H1 (cell line): Measurements from ENCODE around the gene IL6R. TPM values are rescaled to one million over a fixed set of nuclear protein-coding genes. Genes with fewer than 3 reads are reported as not detected.
A peak's percentile ranks its signal among the peaks of the same experiment; 100 is the strongest.

Experiments
- CTCF ChIA-PET: fragments of 300-600 bp; sonication (Branson Sonifier 250); formaldehyde crosslinking; loops from one replicate; lab custom pipeline; 2021; ENCODE audit not compliant: partially characterized antibody; lab: Charles Lee
- POLR2A ChIA-PET: fragments of 300-600 bp; sonication (Branson Sonifier 250); formaldehyde crosslinking; loops from one replicate; lab custom pipeline; 2021; ENCODE audit warnings: inconsistent platforms; ENCODE audit not compliant: partially characterized antibody; lab: Charles Lee
- DNase-seq, 2 experiments: peaks; one replicate each; pipeline versions ENCODE4 v3.0.0 to v3.0.0-alpha.2; 2010 to 2022; ENCODE audit warnings: low spot score in 2 of 2, low read depth in 1 of 2, mixed read lengths in 1 of 2
- FAIRE-seq: peaks from 2 replicates; lab custom pipeline; 2011; peaks lifted over from hg19 to GRCh38; lab: Jason Lieb, UNC
- H2AFZ ChIP-seq: 2 replicates; pipeline ENCODE4 v1.8.1; 2012; ENCODE audit warnings: low read length, inconsistent platforms
- H2AK5ac ChIP-seq: 2 replicates; pipeline ENCODE4 v1.6.1; 2013; ENCODE audit warnings: low read depth, low read length
- H2BK120ac ChIP-seq: replicated peaks from 2 replicates; pipeline ENCODE3; 2013; ENCODE audit warnings: low read depth, low read length, inconsistent platforms
- H2BK12ac ChIP-seq: 2 replicates; pipeline ENCODE4 v1.6.1; 2013; ENCODE audit warnings: low read depth, low read length
- H2BK15ac ChIP-seq: 2 replicates; pipeline ENCODE4 v1.6.1; 2013; ENCODE audit warnings: low read length
- H2BK20ac ChIP-seq: 2 replicates; pipeline ENCODE4 v1.6.1; 2013; ENCODE audit warnings: low read length
- H2BK5ac ChIP-seq: 2 replicates; pipeline ENCODE4 v1.6.1; 2013; ENCODE audit warnings: low read depth, low read length
- H3K14ac ChIP-seq: 2 replicates; pipeline ENCODE4 v1.6.1; 2013; ENCODE audit warnings: inconsistent platforms; ENCODE audit not compliant: insufficient read length
- H3K18ac ChIP-seq: 2 replicates; pipeline ENCODE4 v1.6.1; 2013; ENCODE audit warnings: low read length; ENCODE audit errors: extremely low read depth
- H3K23ac ChIP-seq: 2 replicates; pipeline ENCODE4 v1.6.1; 2013; ENCODE audit warnings: inconsistent platforms; ENCODE audit not compliant: insufficient read length
- H3K23me2 ChIP-seq: 2 replicates; pipeline ENCODE4 v1.6.1; 2013; ENCODE audit warnings: low read depth, low read length
- H3K27ac ChIP-seq: 2 replicates; pipeline ENCODE4 v1.6.1; 2011; ENCODE audit warnings: low read depth, low read length, inconsistent platforms
- H3K27me3 ChIP-seq, 4 experiments: replicated peaks in 1 of 4; 1 replicate in 1 of 4; 2 replicates in 3 of 4; pipeline versions ENCODE4 v1.6.1 to v1.8.1; 2011 to 2013; ENCODE audit warnings: low read length in 3 of 4, mild to moderate bottlenecking in 3 of 4, inconsistent platforms in 2 of 4, mixed read lengths in 2 of 4, moderate library complexity in 1 of 4; ENCODE audit not compliant: control insufficient read depth in 3 of 4, insufficient read depth in 3 of 4; ENCODE audit errors: extremely low read depth in 1 of 4
- H3K36me3 ChIP-seq, 4 experiments: 2 replicates each; pipeline versions ENCODE4 v1.6.1 to v1.8.1; 2011 to 2013; ENCODE audit warnings: mild to moderate bottlenecking in 4 of 4, low read length in 3 of 4, moderate library complexity in 2 of 4, control low read depth in 1 of 4, inconsistent platforms in 1 of 4; ENCODE audit not compliant: insufficient read depth in 4 of 4, control insufficient read depth in 2 of 4
- H3K4ac ChIP-seq: replicated peaks from 2 replicates; pipeline ENCODE3; 2013; ENCODE audit warnings: low read length, low read depth, mixed read lengths, inconsistent platforms; ENCODE audit not compliant: insufficient read length
- H3K4me1 ChIP-seq, 4 experiments: replicated peaks in 1 of 4; 1 replicate in 1 of 4; 2 replicates in 3 of 4; pipeline versions ENCODE4 v1.6.1 to v1.8.1; 2011 to 2013; ENCODE audit warnings: low read length in 3 of 4, inconsistent platforms in 2 of 4, mixed read lengths in 1 of 4; ENCODE audit not compliant: insufficient read depth in 4 of 4, control insufficient read depth in 3 of 4
- H3K4me2 ChIP-seq, 2 experiments: 2 replicates each; pipeline versions ENCODE4 v1.6.1 to v1.8.1; 2011 to 2013; ENCODE audit warnings: low read depth in 2 of 2, low read length in 2 of 2, control low read depth in 1 of 2, inconsistent platforms in 1 of 2, mild to moderate bottlenecking in 1 of 2; ENCODE audit not compliant: insufficient read depth in 1 of 2
- H3K4me3 ChIP-seq, 4 experiments: fragments of 200-600, 300-600 bp in 1 of 4; sonication (generic), shearing (Covaris generic), sonication (Bioruptor Twin) in 1 of 4; 2 replicates each; pipeline versions ENCODE4 v1.5.1 to v1.8.1; 2011 to 2016; ENCODE audit warnings: low read length in 4 of 4, low read depth in 3 of 4, control low read depth in 2 of 4, inconsistent platforms in 2 of 4, mild to moderate bottlenecking in 2 of 4, mixed read lengths in 1 of 4, moderate library complexity in 1 of 4; ENCODE audit not compliant: insufficient read depth in 2 of 4; ENCODE audit errors: extremely low read depth in 1 of 4
- H3K56ac ChIP-seq: replicated peaks from 2 replicates; pipeline ENCODE3; 2013; ENCODE audit warnings: low read depth, mild to moderate bottlenecking, mixed read lengths, low read length, inconsistent platforms; ENCODE audit not compliant: insufficient read length
- H3K79me1 ChIP-seq: 2 replicates; pipeline ENCODE4 v1.6.1; 2013; ENCODE audit warnings: low read depth, low read length, control low read depth
- H3K79me2 ChIP-seq, 2 experiments: 2 replicates each; pipeline versions ENCODE4 v1.6.1 to v1.8.1; 2012 to 2013; ENCODE audit warnings: low read length in 2 of 2, mild to moderate bottlenecking in 2 of 2, inconsistent platforms in 1 of 2; ENCODE audit not compliant: insufficient read depth in 2 of 2, control insufficient read depth in 1 of 2
- H3K9ac ChIP-seq, 4 experiments: replicated peaks in 1 of 4; 1 replicate in 1 of 4; 2 replicates in 3 of 4; pipeline versions ENCODE4 v1.6.1 to v1.8.1; 2011 to 2013; ENCODE audit warnings: low read depth in 3 of 4, low read length in 3 of 4, control low read depth in 2 of 4, mild to moderate bottlenecking in 2 of 4, moderate library complexity in 2 of 4, inconsistent platforms in 1 of 4; ENCODE audit errors: extremely low read depth in 1 of 4
- H3K9me3 ChIP-seq, 2 experiments: 2 replicates each; pipeline versions ENCODE4 v1.6.1 to v1.8.1; 2012 to 2013; ENCODE audit warnings: mild to moderate bottlenecking in 2 of 2, moderate library complexity in 2 of 2, control low read depth in 1 of 2, inconsistent platforms in 1 of 2, low read depth in 1 of 2, low read length in 1 of 2, mixed read lengths in 1 of 2; ENCODE audit not compliant: insufficient read depth in 2 of 2
- H4K20me1 ChIP-seq, 2 experiments: replicated peaks in 1 of 2; 2 replicates each; pipeline versions ENCODE3 to v1.8.1; 2011 to 2013; ENCODE audit warnings: inconsistent platforms in 2 of 2, low read length in 2 of 2, mild to moderate bottlenecking in 1 of 2; ENCODE audit not compliant: insufficient read depth in 2 of 2, control insufficient read depth in 1 of 2
- H4K5ac ChIP-seq: 2 replicates; pipeline ENCODE4 v1.6.1; 2013; ENCODE audit warnings: low read length, low read depth, mixed read lengths, inconsistent platforms; ENCODE audit not compliant: insufficient read length
- H4K8ac ChIP-seq: 2 replicates; pipeline ENCODE4 v1.8.0; 2013; ENCODE audit warnings: mild to moderate bottlenecking, moderate library complexity, low read length, inconsistent platforms; ENCODE audit not compliant: insufficient read depth; ENCODE audit errors: extremely low read depth
- H4K91ac ChIP-seq: replicated peaks from 2 replicates; pipeline ENCODE3; 2013; ENCODE audit warnings: low read length, mixed read lengths, inconsistent platforms; ENCODE audit not compliant: insufficient read length
- ATF3 ChIP-seq: IDR thresholded peaks from 2 replicates; pipeline ENCODE4 v1.6.1; 2011; ENCODE audit warnings: low read depth, mild to moderate bottlenecking, low read length; ENCODE audit not compliant: insufficient read depth
- CEBPB ChIP-seq: IDR thresholded peaks from 2 replicates; pipeline ENCODE4 v1.6.1; 2012; ENCODE audit warnings: low read depth, low read length
- CTCF ChIP-seq, 3 experiments: IDR thresholded peaks; 1 replicate in 2 of 3; 2 replicates in 1 of 3; pipeline versions ENCODE4 v1.5.1 to v1.6.1; 2011; ENCODE audit warnings: low read length in 3 of 3, mild to moderate bottlenecking in 3 of 3, inconsistent platforms in 2 of 3, low read depth in 1 of 3, moderate library complexity in 1 of 3; ENCODE audit not compliant: insufficient read depth in 1 of 3; ENCODE audit errors: control extremely low read depth in 1 of 3
- JUND ChIP-seq: IDR thresholded peaks from 2 replicates; pipeline ENCODE4 v1.6.1; 2011; ENCODE audit warnings: mild to moderate bottlenecking, improper control_type of control experiment, low read length
- POLR2AphosphoS5 ChIP-seq: IDR thresholded peaks from 2 replicates; pipeline ENCODE4 v1.6.1; 2011; ENCODE audit warnings: low read depth, low read length
- SIN3A ChIP-seq, 2 experiments: IDR thresholded peaks in 1 of 2; conservative IDR thresholded peaks in 1 of 2; 2 replicates each; pipeline ENCODE4 v1.6.1; 2011 to 2012; ENCODE audit warnings: low read length in 2 of 2, improper control_type of control experiment in 1 of 2, low read depth in 1 of 2, mild to moderate bottlenecking in 1 of 2
- SP4 ChIP-seq: IDR thresholded peaks from 2 replicates; pipeline ENCODE4 v1.6.1; 2012; ENCODE audit warnings: low read length, inconsistent platforms
- TAF1 ChIP-seq: IDR thresholded peaks from 2 replicates; pipeline ENCODE4 v1.6.1; 2011; ENCODE audit warnings: mild to moderate bottlenecking, low read depth, low read length
- TCF12 ChIP-seq: IDR thresholded peaks from 2 replicates; pipeline ENCODE4 v1.6.1; 2011; ENCODE audit warnings: low read depth, mild to moderate bottlenecking, low read length
- YY1 ChIP-seq: IDR thresholded peaks from 2 replicates; pipeline ENCODE4 v1.6.1; 2011; ENCODE audit warnings: low read depth, mild to moderate bottlenecking, low read length
- WGBS, 2 experiments: shearing (Covaris generic) in 1 of 2; methylation state at CpG; one replicate each; pipeline versions ENCODE4 v1.1.6 to v1.1.7; 2013 to 2015; ENCODE audit warnings: low lambda C conversion rate in 2 of 2, mixed read lengths in 2 of 2, inconsistent platforms in 1 of 2, low coverage in 1 of 2, missing lambda C conversion rate in 1 of 2; ENCODE audit not compliant: insufficient replicate concordance in 2 of 2, insufficient coverage in 1 of 2, insufficient read length in 1 of 2; ENCODE audit errors: extremely low coverage in 1 of 2, missing lambda C conversion rate in 1 of 2; 5-methylcytosine and 5-hydroxymethylcytosine counted together
- polyA plus RNA-seq, 7 experiments: library from polyadenylated mRNA; depleted of rRNA in 3 of 7; stranded (reverse) in 5 of 7; unstranded in 2 of 7; fragments of >200 nt in 5 of 7; fragments of 200-250 nt in 2 of 7; gene quantifications; 1 replicate in 5 of 7; 2 replicates in 1 of 7; 4 replicates in 1 of 7; pipeline versions ENCODE4 v1.2.1 to v1.2.3, GENCODE V29; 2011 to 2013; ENCODE audit warnings: missing spikeins in 2 of 7, mixed read lengths in 2 of 7
- total RNA-seq: library from RNA; stranded (reverse); fragmentation: NEBNext Ultra II Directional; extraction: Animal tissue kit (Norgen Biotek cat#: 25700); gene quantifications from 2 replicates; pipeline ENCODE4 v1.2.1, GENCODE V29; 2021

IL6R gene
- total and polyA plus RNA-seq, 2 of the 8 experiments (the other 6 are each of a cell fraction or from before 2014, with no cell fraction given), result 2.3 to 3.0 TPM

- no peak overlapping the region for H2BK20ac ChIP-seq
- peaks cover 0 to 4% (median 1%) of the 10 kb centered on the region in 4 experiments; a peak in 4 of 7 replicates for H3K4me1 ChIP-seq
- ChIA-PET POLR2A (interaction anchor here (0.7 kb wide), 1 partner anchor 142 kb away, joined by 3 read pairs; no protein-coding TSS in a partner anchor), CTCF (interaction anchor here (0.7 to 1.6 kb wide), 4 partner anchors 9 to 101 kb away, joined by 3 to 6 read pairs (median 4); no protein-coding TSS in a partner anchor)
- no peak overlapping the region for H2AFZ ChIP-seq
- H4K91ac ChIP-seq, result no peak overlapping the region
- H3K4ac ChIP-seq, result no peak overlapping the region
- H2BK15ac ChIP-seq, result 0 out of 2 replicates have a peak overlapping the region, but pooled peaks have one; percentile 29
- no peak overlapping the region for H3K18ac ChIP-seq
- no peak overlapping the region for H2AK5ac ChIP-seq
- WGBS, 2 experiments, result 86% methylated on average over 10 of the region's 10 CpGs; no CpG with 5 or more reads in 1 of the 2 experiments
- H3K9me3 ChIP-seq, result no peaks in the 10 kb centered on the region
- no peak overlapping the region for H3K27ac ChIP-seq
- no peak overlapping the region for H4K8ac ChIP-seq
- H3K36me3 ChIP-seq, result no peaks in the 10 kb centered on the region
- no peak overlapping the region for H3K23ac ChIP-seq
- no peak overlapping the region for H2BK5ac ChIP-seq
- no peaks in the 10 kb centered on the region for H3K79me1 ChIP-seq
- H3K56ac ChIP-seq, result no peak overlapping the region
- H4K20me1 ChIP-seq, result no peaks in the 10 kb centered on the region
- no peak overlapping the region for H3K4me3 ChIP-seq
- DNase-seq (no peak), FAIRE-seq (no peak)
- 0 out of 2 replicates have a peak overlapping the region, but pooled peaks have one; percentile 17 for H2BK12ac ChIP-seq
- H3K79me2 ChIP-seq, result no peaks in the 10 kb centered on the region
- H3K23me2 ChIP-seq, result no peaks in the 10 kb centered on the region
- no peak overlapping the region for H2BK120ac ChIP-seq
- H3K9ac ChIP-seq, result no peak overlapping the region
- H3K4me2 ChIP-seq, result no peak overlapping the region
- no peaks in the 10 kb centered on the region for H3K27me3 ChIP-seq
- H3K14ac ChIP-seq, result no peak overlapping the region
- no peak overlapping the region for H4K5ac ChIP-seq
- no peak for TF ChIP-seq ATF3
- TF ChIP-seq CTCF (IDR thresholded peaks at IDR 0.05; ENCODE audit: control extremely low read depth in 1 of 3, insufficient read depth in 1 of 3, low read depth in 1 of 3, low read length in 3 of 3), result no peak
- no peak for TF ChIP-seq YY1
- TF ChIP-seq SP4, result no peak
- TF ChIP-seq TAF1, result no peak
- TF ChIP-seq SIN3A (conservative IDR thresholded peaks at IDR 0.05 in 1 of 2, IDR thresholded peaks at IDR 0.05 in 1 of 2; ENCODE audit: low read depth in 1 of 2, low read length in 2 of 2), result no peak
- TF ChIP-seq TCF12, result no peak
- TF ChIP-seq JUND, result no peak
- no peak for TF ChIP-seq POLR2AphosphoS5
- TF ChIP-seq CEBPB, result no peak
Measured at GRCh38 chr1:154469844-154470560, 64.9 kb downstream of the IL6R start.
